GM13977 (cell line): Measurements from ENCODE around the gene SYNE1.
"Not testable (repeated sequence)": the region's sequence is repeated elsewhere in the genome, so short reads cannot be mapped to it uniquely, and the experiment has no call there.

Source experiments
- DNase-seq: peaks from one replicate; pipeline ENCODE4 v3.0.0; 2012; ENCODE audit warnings: low spot score
- in situ Hi-C: fragments of 300-500 bp; cut with MboI; formaldehyde crosslinking; loops from one replicate; pipeline ENCODE4 v1.12.0; 2022; ENCODE audit warnings: low sequenced_read_pairs, low pct_unique_long_range_greater_than_20kb, mixed read lengths, inconsistent platforms; ENCODE audit not compliant: unreplicated experiment
- TF ChIP-seq, protein P1 (sequence below): IDR thresholded peaks from 2 replicates; pipeline ENCODE4 v1.5.1; 2012; ENCODE audit warnings: mild to moderate bottlenecking, control low read depth; ENCODE audit not compliant: insufficient read depth; ENCODE audit errors: extremely low read depth, missing control alignments

Gene SYNE1

GRCh38 chr6:152502421-152503188 is 134.6 kb downstream of the SYNE1 start:
- TF ChIP-seq, protein P1, sequence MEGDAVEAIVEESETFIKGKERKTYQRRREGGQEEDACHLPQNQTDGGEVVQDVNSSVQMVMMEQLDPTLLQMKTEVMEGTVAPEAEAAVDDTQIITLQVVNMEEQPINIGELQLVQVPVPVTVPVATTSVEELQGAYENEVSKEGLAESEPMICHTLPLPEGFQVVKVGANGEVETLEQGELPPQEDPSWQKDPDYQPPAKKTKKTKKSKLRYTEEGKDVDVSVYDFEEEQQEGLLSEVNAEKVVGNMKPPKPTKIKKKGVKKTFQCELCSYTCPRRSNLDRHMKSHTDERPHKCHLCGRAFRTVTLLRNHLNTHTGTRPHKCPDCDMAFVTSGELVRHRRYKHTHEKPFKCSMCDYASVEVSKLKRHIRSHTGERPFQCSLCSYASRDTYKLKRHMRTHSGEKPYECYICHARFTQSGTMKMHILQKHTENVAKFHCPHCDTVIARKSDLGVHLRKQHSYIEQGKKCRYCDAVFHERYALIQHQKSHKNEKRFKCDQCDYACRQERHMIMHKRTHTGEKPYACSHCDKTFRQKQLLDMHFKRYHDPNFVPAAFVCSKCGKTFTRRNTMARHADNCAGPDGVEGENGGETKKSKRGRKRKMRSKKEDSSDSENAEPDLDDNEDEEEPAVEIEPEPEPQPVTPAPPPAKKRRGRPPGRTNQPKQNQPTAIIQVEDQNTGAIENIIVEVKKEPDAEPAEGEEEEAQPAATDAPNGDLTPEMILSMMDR, result no peak
- in situ Hi-C loops, result no loop called here
- DNase-seq, result no peak

- in situ Hi-C loops, result no loop called here
- no peak for DNase-seq
- TF ChIP-seq, protein P1, result no peak
Observed at GRCh38 chr6:152499931-152500330, 137.2 kb downstream of the SYNE1 start.

GRCh38 chr6:152496731-152497130 is 140.4 kb downstream of the SYNE1 start:
- in situ Hi-C loops, result no loop called here
- no peak for DNase-seq
- TF ChIP-seq, protein P1, result no peak

GRCh38 chr6:152495456-152495855 is 141.7 kb downstream of the SYNE1 start:
- DNase-seq, in situ Hi-C loops: not testable (repeated sequence)

DNA sequence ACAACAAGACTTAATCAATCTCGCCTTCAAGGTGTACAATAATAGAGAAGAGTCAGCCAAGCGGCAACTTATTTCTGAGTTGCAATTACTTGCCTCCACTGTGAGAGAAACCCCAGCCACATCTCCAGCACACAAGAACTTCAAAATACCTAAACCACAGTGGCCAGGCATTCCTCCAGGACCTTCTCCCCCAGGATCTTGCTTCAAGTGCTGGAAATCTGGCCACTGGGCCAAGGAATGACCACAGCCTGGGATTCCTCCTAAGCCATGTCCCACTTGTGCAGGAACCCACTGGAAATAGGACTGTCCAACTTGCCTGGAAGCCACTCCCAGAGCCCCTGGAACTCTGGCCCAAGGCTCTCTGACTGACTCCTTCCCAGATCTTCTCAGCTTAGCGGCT is 144.9 kb downstream of the SYNE1 start:
- in situ Hi-C loops, DNase-seq: not testable (repeated sequence)

DNA sequence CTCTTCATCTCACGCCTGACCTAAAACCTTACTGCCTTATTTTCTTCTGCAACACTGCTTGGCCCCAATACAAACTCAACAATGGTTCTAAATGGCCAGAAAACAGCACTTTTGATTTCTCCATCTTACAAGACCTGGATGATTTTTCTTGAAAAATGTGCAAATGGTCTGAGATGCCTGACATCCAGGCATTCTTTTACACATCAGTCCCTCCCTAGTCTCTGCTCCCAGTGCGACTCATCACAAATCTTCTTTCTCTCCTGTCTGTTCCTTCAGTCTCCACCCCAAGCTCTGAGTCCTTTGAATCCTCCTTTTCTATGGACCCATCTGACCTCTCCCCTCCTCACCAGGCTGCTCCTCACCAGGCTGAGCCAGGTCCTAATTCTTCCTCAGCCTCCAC is 145.7 kb downstream of the SYNE1 start:
- in situ Hi-C loops, DNase-seq: not testable (repeated sequence)

- DNase-seq, in situ Hi-C loops: not testable (repeated sequence)
Observed at GRCh38 chr6:152490971-152491378, 146.2 kb downstream of the SYNE1 start.

DNA sequence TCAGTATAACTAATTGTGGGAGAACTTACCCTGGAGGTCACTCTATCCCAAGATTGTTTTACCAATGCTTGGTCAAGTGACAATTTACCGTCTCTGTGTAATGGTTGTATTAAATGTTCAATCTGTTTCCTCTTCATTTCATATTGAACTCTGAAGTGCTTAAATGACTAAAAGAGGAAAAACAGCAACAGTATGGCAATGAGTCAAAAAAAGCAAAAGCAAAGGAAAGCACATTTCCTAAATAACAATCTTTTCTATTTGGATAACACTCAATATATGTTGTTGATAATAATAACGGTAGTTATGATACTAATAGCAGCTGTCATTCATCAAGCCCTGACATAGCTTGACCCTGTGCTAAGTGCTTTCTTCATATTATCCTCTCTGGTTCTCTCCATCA is 152.4 kb downstream of the SYNE1 start:
- in situ Hi-C loops, result no loop called here
- TF ChIP-seq, protein P1, result no peak

DNA sequence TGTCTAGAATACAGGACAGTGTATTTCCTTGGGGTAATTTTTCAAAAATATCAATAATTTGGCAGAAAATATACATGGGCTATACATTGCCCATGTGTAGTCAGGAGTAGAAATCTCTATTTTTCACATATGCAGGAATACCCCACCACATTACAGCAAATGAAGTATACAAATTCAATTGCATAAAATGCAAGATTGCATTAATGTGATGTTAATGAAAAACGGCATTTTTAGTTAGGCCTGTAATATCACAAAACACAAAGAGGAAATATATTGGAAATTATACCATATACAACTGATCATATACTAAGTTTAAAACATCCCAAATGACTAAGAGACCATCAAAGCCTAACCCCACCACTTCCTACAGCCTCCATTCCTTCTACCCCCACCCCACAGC is 154.9 kb downstream of the SYNE1 start:
- TF ChIP-seq, protein P1, result no peak
- no peak for DNase-seq
- in situ Hi-C loops, result no loop called here

More for the DNA sequence above, 152.4 kb downstream of the SYNE1 start:
- no peak for DNase-seq
